Lung (tissue), 12 donors: ENCODE measurements around the gene BAHCC1. TPM values are rescaled to one million over a fixed set of nuclear protein-coding genes. Genes with fewer than 3 reads are reported as not detected.

Experiments used
- ATAC-seq: fragments of 200-7000 bp; cut with Tn5 transposase; one replicate; pipeline ENCODE4 v1.9.1; 2020; ENCODE audit warnings: moderate number of reproducible peaks; ENCODE audit not compliant: insufficient read depth, low FRiP score
- DNase-seq, 3 donors: peaks; one replicate each; pipeline ENCODE4 v3.0.0-alpha.2; 2013 to 2017
- H3K27ac ChIP-seq, 2 donors: one replicate each; pipeline ENCODE4 v1.5.1; 2013; ENCODE audit warnings: mild to moderate bottlenecking in 2 of 2, moderate library complexity in 2 of 2, control low read depth in 1 of 2, inconsistent platforms in 1 of 2, low read depth in 1 of 2, low read length in 1 of 2
- H3K27me3 ChIP-seq, 3 donors: one replicate each; pipeline ENCODE4 v1.5.1; 2013; ENCODE audit warnings: low read length in 2 of 3; ENCODE audit not compliant: control insufficient read depth in 3 of 3, insufficient read depth in 3 of 3
- H3K36me3 ChIP-seq, 4 donors: one replicate each; pipeline ENCODE4 v1.5.1; 2013; ENCODE audit warnings: low read length in 4 of 4, mild to moderate bottlenecking in 1 of 4, moderate library complexity in 1 of 4; ENCODE audit not compliant: control insufficient read depth in 4 of 4, insufficient read depth in 4 of 4
- H3K4me1 ChIP-seq, 5 donors: one replicate each; pipeline ENCODE4 v1.5.1; 2013; ENCODE audit warnings: low read length in 5 of 5, mild to moderate bottlenecking in 2 of 5, moderate library complexity in 1 of 5; ENCODE audit not compliant: control insufficient read depth in 5 of 5, insufficient read depth in 5 of 5
- H3K4me3 ChIP-seq: one replicate; pipeline ENCODE4 v1.5.1; 2013; ENCODE audit warnings: mild to moderate bottlenecking, control low read depth, moderate library complexity
- H3K9ac ChIP-seq, 2 donors: one replicate each; pipeline ENCODE4 v1.5.1; 2013; ENCODE audit warnings: low read length in 2 of 2, control low read depth in 1 of 2; ENCODE audit not compliant: insufficient read depth in 1 of 2
- H3K9me3 ChIP-seq, 4 donors: one replicate each; pipeline ENCODE4 v1.5.1; 2013; ENCODE audit warnings: low read length in 3 of 4, mild to moderate bottlenecking in 1 of 4, moderate library complexity in 1 of 4; ENCODE audit not compliant: control insufficient read depth in 4 of 4, insufficient read depth in 3 of 4
- WGBS, 2 donors: extraction: QIAGEN DNeasy Blood & Tissue Kit; methylation state at CpG; one replicate each; pipeline ENCODE4 v1.1.7; 2013; 5-methylcytosine and 5-hydroxymethylcytosine counted together
- polyA plus RNA-seq, 2 donors: library from polyadenylated mRNA; stranded (reverse); fragments of 200-250 nt; gene quantifications; one replicate each; pipeline ENCODE4 v1.2.1, GENCODE V29; 2013
- total RNA-seq, 2 donors: library from RNA; depleted of rRNA in 1 of 2; stranded (reverse); fragments of >200 nt in 1 of 2; gene quantifications; one replicate each; pipeline ENCODE4 v1.2.1, GENCODE V29; 2014 to 2021
- TF ChIP-seq, protein P1 (sequence below): IDR thresholded peaks from 2 replicates; pipeline ENCODE4 v1.5.1; 2012; ENCODE audit warnings: mild to moderate bottlenecking; ENCODE audit errors: control extremely low read depth, extremely low read depth
- donor health status: control.
- donor health status: control.
- donor health status: Bipolar disorder and iron deficiency.
- donor health status: healthy.
- donor health status: DM: yes; HTN: yes; CAD: no.

BAHCC1 gene
- total and polyA plus RNA-seq, 4 donors = 7.6 to 24.9 (median 17.5) TPM

DNA sequence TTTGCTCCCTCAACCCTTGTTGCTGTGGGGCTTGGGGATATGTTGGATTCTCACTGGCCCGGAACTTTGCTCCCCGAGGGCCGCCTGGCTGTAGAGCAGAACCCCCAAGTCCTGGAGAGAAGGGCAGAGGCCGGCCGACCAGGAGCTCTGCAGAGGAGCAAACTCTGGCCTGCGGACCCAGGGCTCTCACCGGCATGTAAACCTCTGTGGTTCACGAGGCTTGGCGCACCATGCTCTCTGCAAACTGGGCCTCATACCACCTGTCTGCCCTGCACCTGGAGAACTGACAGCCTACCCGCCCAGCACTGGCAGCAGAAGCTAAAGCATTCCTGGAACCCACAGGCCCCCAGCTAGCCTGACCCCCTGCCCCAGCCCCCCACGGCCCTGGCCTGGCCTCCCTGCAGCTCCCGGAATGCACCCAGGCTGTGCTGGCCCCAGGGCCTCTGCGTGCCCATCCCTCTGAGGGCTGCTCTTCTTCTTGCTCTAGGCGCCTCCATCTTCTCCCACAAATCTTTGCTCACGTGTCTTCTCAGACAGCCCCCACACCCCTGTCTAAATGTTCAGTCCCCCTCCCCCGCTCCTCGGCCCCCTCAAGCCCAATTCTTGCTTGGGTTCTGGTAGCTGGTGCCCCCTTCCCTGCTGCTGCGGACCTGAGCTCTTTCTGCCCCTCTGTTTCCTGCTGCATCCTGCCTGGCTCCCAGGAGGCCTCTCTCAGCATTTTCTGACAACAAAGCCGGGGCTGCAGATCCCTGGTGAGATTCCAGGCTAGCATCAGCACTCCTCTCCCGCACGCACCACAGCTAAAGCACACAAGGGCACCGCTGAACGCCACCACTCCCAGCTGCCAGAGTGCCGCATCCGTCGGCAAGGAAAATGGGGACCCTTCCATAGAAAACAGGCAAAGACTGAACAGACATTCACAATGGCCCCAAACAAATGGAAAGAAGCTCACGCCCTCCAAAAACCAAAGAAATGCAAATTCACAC lies 94.0 kb downstream of the BAHCC1 start:
- Histone ChIP-seq H3K4me3 (no peak overlapping the region), H3K27ac (no peak overlapping the region), H3K4me1 (peaks cover 0 to 15% (median 0%) of the 10 kb centered on the region in 5 donors), H3K9me3 (no peaks in the 10 kb centered on the region), H3K36me3 (no peaks in the 10 kb centered on the region), H3K9ac (no peak overlapping the region), H3K27me3 (no peaks in the 10 kb centered on the region)
- ATAC-seq = no peak
- 88 to 89% methylated on average over 27 of the region's 27 CpGs for WGBS, 2 donors
- DNase-seq = peak in 2 of 3 donors; percentile 53 to 54
- TF ChIP-seq, protein P1, sequence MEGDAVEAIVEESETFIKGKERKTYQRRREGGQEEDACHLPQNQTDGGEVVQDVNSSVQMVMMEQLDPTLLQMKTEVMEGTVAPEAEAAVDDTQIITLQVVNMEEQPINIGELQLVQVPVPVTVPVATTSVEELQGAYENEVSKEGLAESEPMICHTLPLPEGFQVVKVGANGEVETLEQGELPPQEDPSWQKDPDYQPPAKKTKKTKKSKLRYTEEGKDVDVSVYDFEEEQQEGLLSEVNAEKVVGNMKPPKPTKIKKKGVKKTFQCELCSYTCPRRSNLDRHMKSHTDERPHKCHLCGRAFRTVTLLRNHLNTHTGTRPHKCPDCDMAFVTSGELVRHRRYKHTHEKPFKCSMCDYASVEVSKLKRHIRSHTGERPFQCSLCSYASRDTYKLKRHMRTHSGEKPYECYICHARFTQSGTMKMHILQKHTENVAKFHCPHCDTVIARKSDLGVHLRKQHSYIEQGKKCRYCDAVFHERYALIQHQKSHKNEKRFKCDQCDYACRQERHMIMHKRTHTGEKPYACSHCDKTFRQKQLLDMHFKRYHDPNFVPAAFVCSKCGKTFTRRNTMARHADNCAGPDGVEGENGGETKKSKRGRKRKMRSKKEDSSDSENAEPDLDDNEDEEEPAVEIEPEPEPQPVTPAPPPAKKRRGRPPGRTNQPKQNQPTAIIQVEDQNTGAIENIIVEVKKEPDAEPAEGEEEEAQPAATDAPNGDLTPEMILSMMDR = no peak

DNA sequence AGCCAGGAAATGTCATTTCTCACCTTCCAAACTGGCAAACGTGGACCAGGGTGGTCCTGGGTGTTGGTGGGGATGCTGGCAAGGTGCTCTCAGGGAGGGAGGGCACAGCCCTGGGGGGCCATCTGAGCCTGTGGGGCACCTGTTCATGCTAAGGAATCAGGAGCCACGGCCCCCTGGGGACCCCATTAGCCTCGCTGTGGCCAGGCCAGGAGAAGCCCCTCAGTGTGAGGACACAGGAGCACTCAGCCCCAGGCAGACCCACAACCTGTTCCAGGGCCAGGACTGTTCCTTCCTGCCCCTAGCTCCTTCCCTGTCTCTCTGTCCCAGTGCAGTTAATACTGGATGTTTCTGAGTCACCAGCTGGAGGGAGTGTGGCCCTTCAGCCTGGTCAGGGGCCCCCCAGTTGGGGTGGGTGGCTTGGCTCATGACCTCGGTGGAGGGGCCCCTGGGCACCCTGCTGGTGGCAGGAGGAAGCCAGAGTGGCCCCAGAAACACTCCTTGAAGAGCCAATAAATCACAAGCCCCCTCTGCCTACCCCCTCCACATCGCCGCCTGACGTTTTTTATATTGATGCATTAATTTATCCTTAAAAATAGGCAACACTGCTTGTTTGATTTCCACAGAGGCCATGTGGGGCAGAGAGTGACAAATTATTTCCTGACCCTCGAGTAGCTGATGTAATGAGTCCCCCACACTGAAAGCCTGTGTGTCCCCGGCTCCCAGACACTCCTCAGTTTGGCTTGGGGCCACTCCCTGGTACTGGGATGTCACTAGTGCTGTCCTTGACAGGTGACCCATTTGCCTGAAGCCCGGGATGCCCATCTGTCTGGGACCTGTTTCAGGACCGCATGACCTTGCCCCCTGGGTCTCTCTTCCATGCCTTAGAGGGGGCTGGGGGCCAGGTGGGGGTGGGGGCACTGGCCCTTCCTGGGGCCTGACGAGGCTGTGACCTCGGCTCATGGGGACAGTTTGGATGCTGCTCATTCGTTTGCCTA lies 95.0 kb downstream of the BAHCC1 start:
- Histone ChIP-seq H3K27ac (peak overlapping the region in 1 of 2 donors; percentile 32), H3K9me3 (no peaks in the 10 kb centered on the region), H3K4me3 (no peak overlapping the region), H3K36me3 (no peaks in the 10 kb centered on the region), H3K4me1 (peaks cover 0 to 11% (median 3%) of the 10 kb centered on the region in 5 donors), H3K27me3 (no peaks in the 10 kb centered on the region), H3K9ac (no peak overlapping the region)
- ATAC-seq = no peak
- DNase-seq = no peak
- TF ChIP-seq, protein P1 = no peak
- WGBS, 2 donors = 61 to 66% methylated on average over 14 of the region's 14 CpGs

DNA sequence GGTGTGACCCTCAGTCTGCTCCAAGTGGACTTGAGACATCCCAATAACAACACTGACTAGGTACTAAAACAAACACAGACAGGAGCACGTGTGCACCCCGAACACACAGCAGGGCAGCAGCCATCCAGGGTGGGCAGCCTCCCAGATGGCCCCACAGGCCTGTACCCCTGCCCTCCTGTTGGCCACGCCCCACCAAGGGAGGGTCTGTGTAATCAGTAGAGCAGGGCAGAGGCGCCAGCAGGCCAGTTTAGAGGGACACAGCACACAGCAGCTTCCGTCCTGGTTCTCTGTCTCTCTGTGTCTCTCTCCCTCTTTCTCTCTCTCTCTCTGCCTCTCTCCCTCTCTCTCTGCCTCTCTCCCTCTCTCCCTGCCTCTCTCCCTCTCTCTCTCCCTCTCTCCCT lies 95.9 kb downstream of the BAHCC1 start:
- DNase-seq (peak in 1 of 3 donors; percentile 24), ATAC-seq (no peak)
- TF ChIP-seq, protein P1 = no peak
- peaks cover 0 to 11% (median 3%) of the 10 kb centered on the region in 5 donors for H3K4me1 ChIP-seq
- H3K27me3 ChIP-seq = no peaks in the 10 kb centered on the region
- WGBS, 2 donors = 47 to 64% methylated on average over 5 of the region's 5 CpGs
- H3K9ac ChIP-seq = no peak overlapping the region
- no peak overlapping the region for H3K27ac ChIP-seq
- H3K4me3 ChIP-seq = no peak overlapping the region
- no peaks in the 10 kb centered on the region for H3K36me3 ChIP-seq
- no peaks in the 10 kb centered on the region for H3K9me3 ChIP-seq
